ENCODE measurements around the gene CBX8.
"Not testable (repeated sequence)": the region's sequence is repeated elsewhere in the genome, so short reads cannot be mapped to it uniquely, and the experiment has no call there.

CBX8 gene

GRCh38 chr17:79777120-79777893 lies 19.6 kb downstream of the CBX8 start:
- DNase-seq: no peak

- no peak for DNase-seq
Observed at GRCh38 chr17:79776376-79777119, 20.3 kb downstream of the CBX8 start.

GRCh38 chr17:79775632-79776031 lies 21.2 kb downstream of the CBX8 start:
- DNase-seq: no peak

- DNase-seq: no peak
Observed at GRCh38 chr17:79774561-79774975, 22.3 kb downstream of the CBX8 start.

- DNase-seq: not testable (repeated sequence)
Observed at GRCh38 chr17:79772726-79773125, 24.2 kb downstream of the CBX8 start.

- DNase-seq: no peak
Observed at GRCh38 chr17:79771276-79771675, 25.6 kb downstream of the CBX8 start.

- no peak for DNase-seq
Observed at GRCh38 chr17:79769570-79770506, 27.0 kb downstream of the CBX8 start.

GRCh38 chr17:79765708-79766107 lies 31.2 kb downstream of the CBX8 start:
- no peak for DNase-seq

- DNase-seq: no peak
Observed at GRCh38 chr17:79761894-79762589, 34.8 kb downstream of the CBX8 start.

GRCh38 chr17:79760197-79760906 lies 36.5 kb downstream of the CBX8 start:
- no peak for DNase-seq

- DNase-seq: no peak
Observed at GRCh38 chr17:79758271-79758670, 38.6 kb downstream of the CBX8 start.

GRCh38 chr17:79757140-79757745 lies 39.6 kb downstream of the CBX8 start:
- DNase-seq: no peak

GRCh38 chr17:79755591-79755990 lies 41.3 kb downstream of the CBX8 start:
- DNase-seq: no peak

GRCh38 chr17:79754903-79755302 lies 42.0 kb downstream of the CBX8 start:
- DNase-seq: not testable (repeated sequence)

- DNase-seq: no peak
Observed at GRCh38 chr17:79754370-79754769, 42.5 kb downstream of the CBX8 start.

- no peak for DNase-seq
Observed at GRCh38 chr17:79752175-79752574, 44.7 kb downstream of the CBX8 start.

- no peak for DNase-seq
Observed at GRCh38 chr17:79750650-79751545, 46.0 kb downstream of the CBX8 start.

- DNase-seq: no peak
Observed at GRCh38 chr17:79749958-79750357, 46.9 kb downstream of the CBX8 start.

GRCh38 chr17:79749156-79749815 lies 47.6 kb downstream of the CBX8 start:
- no peak for DNase-seq
